Nephron (organoid): ENCODE results near the gene MUC5B.

ENCODE experiments used
- H3K27ac Mint-ChIP-seq, 3 experiments: 2 replicates each; pipeline ENCODE4 v1.8.0; 2020; ENCODE audit warnings: mixed read lengths in 3 of 3, mild to moderate bottlenecking in 2 of 3, moderate library complexity in 1 of 3
- H3K27me3 Mint-ChIP-seq: 2 replicates; pipeline ENCODE4 v1.8.0; 2021; ENCODE audit warnings: low read depth, mild to moderate bottlenecking, moderate library complexity, mixed read lengths
- H3K36me3 Mint-ChIP-seq: 2 replicates; pipeline ENCODE4 v1.8.0; 2020; ENCODE audit warnings: low read depth, mixed read lengths
- H3K4me1 Mint-ChIP-seq: 2 replicates; pipeline ENCODE4 v1.8.0; 2020; ENCODE audit warnings: mixed read lengths
- H3K4me3 Mint-ChIP-seq, 3 experiments: 2 replicates each; pipeline ENCODE4 v1.8.0; 2020; ENCODE audit warnings: mild to moderate bottlenecking in 3 of 3, mixed read lengths in 3 of 3, moderate library complexity in 2 of 3
- H3K9me3 Mint-ChIP-seq: 2 replicates; pipeline ENCODE4 v1.8.0; 2020; ENCODE audit warnings: mixed read lengths
- TF ChIP-seq, protein P1 (sequence below), 3 experiments: fragments of 200-600 bp; sonication (generic); IDR thresholded peaks; one replicate each; pipeline ENCODE4 v1.5.0; 2021; ENCODE audit warnings: antibody characterized with exemption in 3 of 3; ENCODE audit not compliant: unreplicated experiment in 3 of 3

Gene MUC5B

DNA sequence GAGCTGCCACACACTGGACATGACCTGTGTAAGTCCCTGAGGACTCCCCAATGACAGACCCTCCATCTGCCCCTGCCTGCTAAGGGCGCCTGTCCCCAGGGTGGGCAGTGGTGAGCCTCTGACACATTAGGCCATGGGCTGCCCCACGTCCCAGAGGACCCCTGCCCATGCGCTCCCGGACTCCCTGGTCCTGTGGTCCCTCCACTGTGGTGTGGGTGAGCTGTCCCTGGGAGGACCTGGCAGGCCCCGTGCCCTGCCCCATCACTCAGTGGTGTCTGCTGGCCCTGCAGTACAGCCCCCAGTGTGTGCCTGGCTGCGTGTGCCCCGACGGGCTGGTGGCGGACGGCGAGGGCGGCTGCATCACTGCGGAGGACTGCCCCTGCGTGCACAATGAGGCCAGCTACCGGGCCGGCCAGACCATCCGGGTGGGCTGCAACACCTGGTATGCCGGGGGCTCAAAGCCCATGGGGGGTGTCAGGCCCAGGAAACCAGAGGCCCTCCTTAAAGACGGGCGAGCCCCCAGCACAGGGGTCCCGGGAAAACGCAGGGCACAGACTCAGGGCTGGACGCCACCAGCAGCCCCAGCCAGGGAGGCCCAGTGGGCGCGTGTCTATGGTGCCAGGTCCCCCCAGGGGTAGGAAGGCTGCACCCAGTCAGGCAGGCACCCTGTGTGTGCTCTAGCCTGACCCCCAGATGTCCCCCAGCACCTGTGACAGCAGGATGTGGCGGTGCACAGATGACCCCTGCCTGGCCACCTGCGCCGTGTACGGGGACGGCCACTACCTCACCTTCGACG lies 46.4 kb upstream of the MUC5B start:
- Mint-ChIP-seq H3K4me3 (no peak overlapping the region), H3K27me3 (peaks cover 6% of the 10 kb centered on the region), H3K9me3 (peaks cover 4% of the 10 kb centered on the region), H3K27ac (no peak overlapping the region), H3K4me1 (no peaks in the 10 kb centered on the region), H3K36me3 (peaks cover 3% of the 10 kb centered on the region)
- TF ChIP-seq, protein P1, sequence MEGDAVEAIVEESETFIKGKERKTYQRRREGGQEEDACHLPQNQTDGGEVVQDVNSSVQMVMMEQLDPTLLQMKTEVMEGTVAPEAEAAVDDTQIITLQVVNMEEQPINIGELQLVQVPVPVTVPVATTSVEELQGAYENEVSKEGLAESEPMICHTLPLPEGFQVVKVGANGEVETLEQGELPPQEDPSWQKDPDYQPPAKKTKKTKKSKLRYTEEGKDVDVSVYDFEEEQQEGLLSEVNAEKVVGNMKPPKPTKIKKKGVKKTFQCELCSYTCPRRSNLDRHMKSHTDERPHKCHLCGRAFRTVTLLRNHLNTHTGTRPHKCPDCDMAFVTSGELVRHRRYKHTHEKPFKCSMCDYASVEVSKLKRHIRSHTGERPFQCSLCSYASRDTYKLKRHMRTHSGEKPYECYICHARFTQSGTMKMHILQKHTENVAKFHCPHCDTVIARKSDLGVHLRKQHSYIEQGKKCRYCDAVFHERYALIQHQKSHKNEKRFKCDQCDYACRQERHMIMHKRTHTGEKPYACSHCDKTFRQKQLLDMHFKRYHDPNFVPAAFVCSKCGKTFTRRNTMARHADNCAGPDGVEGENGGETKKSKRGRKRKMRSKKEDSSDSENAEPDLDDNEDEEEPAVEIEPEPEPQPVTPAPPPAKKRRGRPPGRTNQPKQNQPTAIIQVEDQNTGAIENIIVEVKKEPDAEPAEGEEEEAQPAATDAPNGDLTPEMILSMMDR (IDR thresholded peaks at IDR 0.05; ENCODE audit: unreplicated experiment in 3 of 3), result no peak

DNA sequence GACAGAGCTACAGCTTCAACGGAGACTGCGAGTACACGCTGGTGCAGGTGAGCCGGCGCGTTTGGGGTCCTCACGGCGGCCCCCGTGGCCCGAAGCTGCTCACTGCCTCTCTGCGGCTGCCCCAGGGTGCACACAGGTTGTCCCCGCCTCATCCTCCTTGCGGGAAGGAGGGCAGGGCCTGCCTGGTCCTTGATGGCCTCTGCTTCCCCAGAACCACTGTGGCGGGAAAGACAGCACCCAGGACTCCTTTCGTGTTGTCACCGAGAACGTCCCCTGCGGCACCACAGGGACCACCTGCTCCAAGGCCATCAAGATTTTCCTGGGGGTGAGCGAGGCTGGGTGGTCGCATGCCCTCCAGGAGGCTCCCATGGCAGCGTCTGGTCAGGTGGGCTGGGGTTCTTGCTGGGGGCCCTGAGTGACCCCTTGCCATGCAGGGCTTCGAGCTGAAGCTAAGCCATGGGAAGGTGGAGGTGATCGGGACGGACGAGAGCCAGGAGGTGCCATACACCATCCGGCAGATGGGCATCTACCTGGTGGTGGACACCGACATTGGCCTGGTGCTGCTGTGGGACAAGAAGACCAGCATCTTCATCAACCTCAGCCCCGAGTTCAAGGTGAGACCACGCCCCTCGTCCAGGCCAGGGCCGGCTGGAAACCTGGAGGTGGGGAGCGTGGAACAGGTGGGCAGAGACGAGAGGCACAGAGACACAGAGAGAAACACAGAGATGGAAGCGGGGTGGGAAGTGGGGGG lies 45.7 kb upstream of the MUC5B start:
- Mint-ChIP-seq H3K27ac (no peak overlapping the region), H3K27me3 (peaks cover 6% of the 10 kb centered on the region), H3K9me3 (peaks cover 4% of the 10 kb centered on the region), H3K36me3 (peaks cover 3% of the 10 kb centered on the region), H3K4me1 (no peaks in the 10 kb centered on the region), H3K4me3 (no peak overlapping the region)
- TF ChIP-seq, protein P1 (IDR thresholded peaks at IDR 0.05; ENCODE audit: unreplicated experiment in 3 of 3), result no peak

DNA sequence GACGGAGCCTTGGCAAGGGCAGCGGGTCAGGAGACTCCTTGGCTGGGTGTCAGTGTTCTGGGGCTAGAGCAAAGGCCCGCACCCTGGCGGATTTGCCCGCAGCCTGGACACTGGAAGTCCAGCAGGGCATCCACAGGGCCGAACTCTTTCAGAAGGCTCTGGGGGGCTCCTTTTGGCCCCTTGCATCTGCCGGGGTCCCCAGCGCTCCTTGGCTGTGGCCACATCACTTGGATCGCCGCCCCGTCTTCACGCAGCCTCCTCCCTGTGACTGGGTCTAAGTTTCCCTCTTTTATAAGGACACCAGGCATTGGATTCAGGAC lies 45.1 kb upstream of the MUC5B start:
- Mint-ChIP-seq H3K4me1 (no peaks in the 10 kb centered on the region), H3K36me3 (peaks cover 3% of the 10 kb centered on the region), H3K9me3 (peaks cover 4% of the 10 kb centered on the region), H3K4me3 (no peak overlapping the region), H3K27ac (no peak overlapping the region), H3K27me3 (peaks cover 6% of the 10 kb centered on the region)
- TF ChIP-seq, protein P1 (IDR thresholded peaks at IDR 0.05; ENCODE audit: unreplicated experiment in 3 of 3), result no peak

DNA sequence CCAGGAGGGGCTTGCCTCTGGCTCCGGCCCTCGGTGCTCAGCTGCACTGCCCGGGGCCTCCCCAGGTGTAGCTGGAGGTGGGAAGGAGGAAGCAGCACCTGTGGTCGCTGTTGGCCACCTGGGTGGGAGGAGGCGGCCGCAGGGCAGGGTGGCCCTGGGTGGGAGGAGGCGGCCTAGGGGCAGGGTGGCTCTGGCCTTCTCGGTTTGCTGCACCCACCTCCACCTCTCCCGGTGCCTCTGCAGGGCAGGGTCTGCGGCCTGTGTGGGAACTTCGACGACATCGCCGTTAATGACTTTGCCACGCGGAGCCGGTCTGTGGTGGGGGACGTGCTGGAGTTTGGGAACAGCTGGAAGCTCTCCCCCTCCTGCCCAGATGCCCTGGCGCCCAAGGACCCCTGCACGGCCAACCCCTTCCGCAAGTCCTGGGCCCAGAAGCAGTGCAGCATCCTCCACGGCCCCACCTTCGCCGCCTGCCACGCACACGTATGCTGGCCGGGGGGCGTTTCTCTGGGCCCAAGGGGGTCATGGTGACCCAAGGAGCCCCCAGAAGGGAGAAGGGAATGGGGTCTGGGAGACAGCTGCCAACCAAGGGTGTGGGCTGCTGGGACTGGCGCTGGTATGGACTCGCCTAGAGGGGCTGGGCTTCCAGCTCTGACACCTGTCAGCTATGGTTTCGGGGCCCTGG lies 44.5 kb upstream of the MUC5B start:
- peaks cover 3% of the 10 kb centered on the region for H3K36me3 Mint-ChIP-seq
- H3K27me3 Mint-ChIP-seq, result peaks cover 6% of the 10 kb centered on the region
- H3K27ac Mint-ChIP-seq, result no peak overlapping the region
- H3K4me1 Mint-ChIP-seq, result no peaks in the 10 kb centered on the region
- TF ChIP-seq, protein P1 (IDR thresholded peaks at IDR 0.05; ENCODE audit: unreplicated experiment in 3 of 3), result no peak
- peaks cover 4% of the 10 kb centered on the region for H3K9me3 Mint-ChIP-seq
- H3K4me3 Mint-ChIP-seq, result no peak overlapping the region

DNA sequence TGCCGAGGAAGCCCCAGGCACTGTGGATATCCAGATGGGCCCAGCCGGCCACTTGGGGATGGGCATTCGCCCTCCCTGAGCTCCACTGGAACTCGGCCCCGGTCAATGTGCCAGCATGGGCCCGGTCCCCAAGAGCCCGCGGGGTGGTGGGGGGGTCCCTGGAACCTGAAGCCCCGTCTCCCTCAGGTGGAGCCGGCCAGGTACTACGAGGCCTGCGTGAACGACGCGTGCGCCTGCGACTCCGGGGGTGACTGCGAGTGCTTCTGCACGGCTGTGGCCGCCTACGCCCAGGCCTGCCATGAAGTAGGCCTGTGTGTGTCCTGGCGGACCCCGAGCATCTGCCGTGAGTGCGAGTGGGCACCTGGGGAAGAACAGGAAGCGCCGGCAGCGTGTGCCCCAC lies 44.0 kb upstream of the MUC5B start:
- Mint-ChIP-seq H3K36me3 (peaks cover 3% of the 10 kb centered on the region), H3K27ac (no peak overlapping the region), H3K9me3 (peaks cover 4% of the 10 kb centered on the region)

More for the DNA sequence above, 44.0 kb upstream of the MUC5B start:
- TF ChIP-seq, protein P1 (IDR thresholded peaks at IDR 0.05; ENCODE audit: unreplicated experiment in 3 of 3), result no peak
- Mint-ChIP-seq H3K27me3 (peaks cover 6% of the 10 kb centered on the region), H3K4me3 (no peak overlapping the region), H3K4me1 (no peaks in the 10 kb centered on the region)
